ENCODE data around the gene TRPM6.
"Not testable (repeated sequence)": the region's sequence is repeated elsewhere in the genome, so short reads cannot be mapped to it uniquely, and the experiment has no call there.

DNA sequence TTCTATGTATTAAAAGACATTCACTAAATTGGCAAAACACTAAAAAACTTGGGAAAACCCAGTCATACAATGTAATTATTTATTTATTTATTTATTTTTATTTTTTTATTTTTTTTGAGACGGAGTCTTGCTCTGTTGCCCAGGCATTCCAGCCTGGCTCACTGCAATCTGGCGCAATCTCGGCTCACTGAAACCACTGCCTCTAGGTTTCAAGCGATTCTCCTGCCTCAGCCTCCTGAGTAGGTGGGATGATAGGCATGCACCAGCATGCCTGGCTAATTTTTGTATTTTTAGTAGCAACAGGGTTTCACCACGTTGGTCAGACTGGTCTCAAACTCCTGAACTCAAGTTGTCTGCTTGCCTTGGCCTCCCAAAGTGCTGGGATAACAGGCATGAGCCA lies 27.5 kb downstream of the TRPM6 start:
- TF ChIP-seq, protein P1, sequence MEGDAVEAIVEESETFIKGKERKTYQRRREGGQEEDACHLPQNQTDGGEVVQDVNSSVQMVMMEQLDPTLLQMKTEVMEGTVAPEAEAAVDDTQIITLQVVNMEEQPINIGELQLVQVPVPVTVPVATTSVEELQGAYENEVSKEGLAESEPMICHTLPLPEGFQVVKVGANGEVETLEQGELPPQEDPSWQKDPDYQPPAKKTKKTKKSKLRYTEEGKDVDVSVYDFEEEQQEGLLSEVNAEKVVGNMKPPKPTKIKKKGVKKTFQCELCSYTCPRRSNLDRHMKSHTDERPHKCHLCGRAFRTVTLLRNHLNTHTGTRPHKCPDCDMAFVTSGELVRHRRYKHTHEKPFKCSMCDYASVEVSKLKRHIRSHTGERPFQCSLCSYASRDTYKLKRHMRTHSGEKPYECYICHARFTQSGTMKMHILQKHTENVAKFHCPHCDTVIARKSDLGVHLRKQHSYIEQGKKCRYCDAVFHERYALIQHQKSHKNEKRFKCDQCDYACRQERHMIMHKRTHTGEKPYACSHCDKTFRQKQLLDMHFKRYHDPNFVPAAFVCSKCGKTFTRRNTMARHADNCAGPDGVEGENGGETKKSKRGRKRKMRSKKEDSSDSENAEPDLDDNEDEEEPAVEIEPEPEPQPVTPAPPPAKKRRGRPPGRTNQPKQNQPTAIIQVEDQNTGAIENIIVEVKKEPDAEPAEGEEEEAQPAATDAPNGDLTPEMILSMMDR (IDR thresholded peaks at IDR 0.05; ENCODE audit: borderline replicate concordance, extremely low read depth, low read length, poor library complexity, severe bottlenecking) = not testable (repeated sequence)
- not testable (repeated sequence) for TF ChIP-seq EZH2 (IDR thresholded peaks at IDR 0.05; ENCODE audit: borderline replicate concordance, low read depth, low read length, severe bottlenecking)
